ENCODE measurements around the gene IGF2R. TPM values are rescaled to one million over a fixed set of nuclear protein-coding genes. Genes with fewer than 3 reads are reported as not detected.
"Not testable (repeated sequence)": the region's sequence is repeated elsewhere in the genome, so short reads cannot be mapped to it uniquely, and the experiment has no call there.

The IGF2R gene
- polyA plus RNA-seq, 3 donors from 2014 or later = 17.2 to 54.9 (median 21.4) TPM

DNA sequence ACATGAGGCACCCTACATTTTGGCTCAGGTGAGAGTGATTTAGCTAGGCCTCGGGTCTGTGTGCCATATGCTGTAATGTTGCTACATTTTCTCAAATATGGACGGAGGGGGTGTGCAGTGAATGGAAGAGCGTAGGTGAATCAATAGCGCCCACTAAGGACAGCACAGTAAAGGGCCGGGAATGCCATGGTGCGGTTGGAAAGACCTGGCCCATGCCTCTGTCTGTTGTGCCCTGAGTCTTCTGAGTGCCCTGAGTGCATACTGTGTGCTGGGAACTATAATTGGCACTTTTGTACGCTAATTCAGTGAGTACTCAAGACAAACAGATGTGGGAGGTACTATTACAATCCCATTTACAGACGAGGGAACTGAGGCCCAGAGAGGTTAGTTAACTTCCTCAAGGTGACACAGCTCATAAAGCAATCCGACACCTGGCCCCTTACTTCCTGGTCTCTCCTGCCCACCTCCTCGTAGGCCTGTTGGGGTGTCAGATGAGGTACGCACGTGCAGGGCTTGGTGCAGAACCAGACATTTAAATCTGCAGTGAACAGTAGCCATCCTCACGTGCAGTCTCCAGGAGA is 170.0 kb downstream of the IGF2R start:
- Mint-ChIP-seq H3K36me3 (peaks cover 6 to 20% (median 12%) of the 10 kb centered on the region in 3 donors), H3K4me3 (no peak overlapping the region), H3K4me1 (peaks cover 9 to 10% of the 10 kb centered on the region in 2 donors), H3K27me3 (ENCODE audit: low read depth in 3 of 3) (peaks cover 0 to 3% (median 3%) of the 10 kb centered on the region in 3 donors), H3K27ac (no peak overlapping the region), H3K9me3 (peaks cover 0 to 1% (median 0%) of the 10 kb centered on the region in 6 donors)
- no peak for DNase-seq

DNA sequence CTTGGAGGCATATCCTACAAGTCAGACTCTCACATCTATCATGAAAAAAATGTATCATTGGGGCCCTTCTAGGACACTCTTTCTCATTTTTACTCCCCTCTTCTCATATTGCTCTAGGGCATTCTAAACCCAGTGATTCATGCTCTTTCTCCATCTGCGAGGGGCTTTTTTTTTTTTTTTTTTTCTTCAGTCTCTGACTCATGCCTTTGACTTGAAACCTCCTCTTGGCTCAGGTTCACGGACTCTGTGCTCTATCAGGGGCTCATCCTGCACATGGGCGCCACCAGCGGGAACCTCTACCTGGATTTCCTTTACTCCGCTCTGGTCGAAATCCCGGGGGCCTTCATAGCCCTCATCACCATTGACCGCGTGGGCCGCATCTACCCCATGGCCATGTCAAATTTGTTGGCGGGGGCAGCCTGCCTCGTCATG is 170.6 kb downstream of the IGF2R start:
- H3K4me3 Mint-ChIP-seq = no peak overlapping the region

DNA sequence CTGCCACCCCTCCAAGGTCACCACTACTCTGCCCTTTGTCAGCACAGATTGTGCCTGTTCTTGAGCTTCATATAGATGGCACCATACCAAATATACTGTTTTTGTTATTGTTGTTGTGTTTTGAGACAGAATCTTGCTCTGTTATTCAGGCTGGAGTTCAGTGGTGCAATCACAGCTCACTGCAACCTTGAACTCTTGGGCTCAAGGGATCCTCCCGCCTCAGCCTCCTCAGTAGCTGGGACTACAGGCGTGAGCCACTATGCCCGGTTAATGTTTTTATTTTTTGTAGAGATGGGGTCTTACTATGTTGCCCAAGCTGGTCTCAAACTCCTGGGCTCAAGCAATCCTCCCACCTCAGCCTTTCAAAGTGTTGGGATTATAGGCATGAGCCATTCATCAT is 171.6 kb downstream of the IGF2R start:
- H3K4me1 Mint-ChIP-seq; DNase-seq; H3K27me3 Mint-ChIP-seq (ENCODE audit: low read depth in 3 of 3); H3K9me3 Mint-ChIP-seq; H3K4me3 Mint-ChIP-seq; H3K27ac Mint-ChIP-seq: not testable (repeated sequence)
- peaks cover 19 to 31% (median 26%) of the 10 kb centered on the region in 3 donors for H3K36me3 Mint-ChIP-seq

More for the DNA sequence above, 170.6 kb downstream of the IGF2R start:
- Mint-ChIP-seq H3K27me3 (ENCODE audit: low read depth in 3 of 3) (peaks cover 0 to 3% (median 3%) of the 10 kb centered on the region in 3 donors), H3K27ac (no peak overlapping the region), H3K9me3 (peaks cover 0 to 1% (median 0%) of the 10 kb centered on the region in 6 donors), H3K36me3 (peaks cover 11 to 25% (median 17%) of the 10 kb centered on the region in 3 donors), H3K4me1 (peaks cover 9 to 10% of the 10 kb centered on the region in 2 donors)
- no peak for DNase-seq

DNA sequence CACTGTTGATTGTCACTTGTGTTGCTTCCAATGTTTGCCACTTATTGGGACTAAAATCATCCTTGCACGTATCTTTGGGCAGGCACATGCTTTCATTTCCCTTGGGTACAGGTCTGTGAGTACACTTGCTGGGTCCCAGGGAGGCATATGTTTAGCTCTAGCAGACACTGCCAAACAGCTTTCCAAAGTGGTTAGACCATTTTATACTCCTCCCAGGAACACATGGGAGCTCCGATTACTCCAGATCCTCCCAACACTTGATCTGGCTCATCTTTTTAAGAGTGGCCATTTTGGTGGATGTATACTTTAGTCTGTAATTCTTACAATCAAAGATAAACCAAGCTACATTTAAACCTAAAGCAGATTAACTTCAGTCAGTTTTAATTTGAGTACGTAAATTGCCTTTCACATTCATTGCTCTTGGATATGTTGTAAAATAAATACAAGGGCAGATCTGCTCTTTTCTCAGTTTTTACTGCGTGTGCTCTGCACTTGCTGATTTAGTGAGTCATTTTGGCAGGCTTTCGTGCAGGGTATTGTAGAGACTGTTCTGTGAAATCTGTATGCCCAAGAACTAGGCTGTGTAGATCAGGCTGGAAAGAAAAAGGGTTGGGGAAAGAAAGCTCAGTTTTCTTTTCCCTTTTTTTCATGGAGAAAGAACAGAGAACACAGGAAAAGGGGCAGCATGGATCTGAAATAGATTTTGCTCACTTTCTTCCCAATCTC is 172.3 kb downstream of the IGF2R start:
- H3K27ac Mint-ChIP-seq = peak overlapping the region in 2 of 6 donors; percentile 26 to 79
- no peak overlapping the region for H3K4me3 Mint-ChIP-seq
- no peak for DNase-seq
- peaks cover 9 to 10% of the 10 kb centered on the region in 2 donors for H3K4me1 Mint-ChIP-seq
- H3K27me3 Mint-ChIP-seq (ENCODE audit: low read depth in 3 of 3) = peaks cover 0 to 5% (median 2%) of the 10 kb centered on the region in 3 donors
- H3K36me3 Mint-ChIP-seq = peaks cover 21 to 31% (median 30%) of the 10 kb centered on the region in 3 donors
- H3K9me3 Mint-ChIP-seq = peaks cover 0 to 1% (median 0%) of the 10 kb centered on the region in 6 donors

DNA sequence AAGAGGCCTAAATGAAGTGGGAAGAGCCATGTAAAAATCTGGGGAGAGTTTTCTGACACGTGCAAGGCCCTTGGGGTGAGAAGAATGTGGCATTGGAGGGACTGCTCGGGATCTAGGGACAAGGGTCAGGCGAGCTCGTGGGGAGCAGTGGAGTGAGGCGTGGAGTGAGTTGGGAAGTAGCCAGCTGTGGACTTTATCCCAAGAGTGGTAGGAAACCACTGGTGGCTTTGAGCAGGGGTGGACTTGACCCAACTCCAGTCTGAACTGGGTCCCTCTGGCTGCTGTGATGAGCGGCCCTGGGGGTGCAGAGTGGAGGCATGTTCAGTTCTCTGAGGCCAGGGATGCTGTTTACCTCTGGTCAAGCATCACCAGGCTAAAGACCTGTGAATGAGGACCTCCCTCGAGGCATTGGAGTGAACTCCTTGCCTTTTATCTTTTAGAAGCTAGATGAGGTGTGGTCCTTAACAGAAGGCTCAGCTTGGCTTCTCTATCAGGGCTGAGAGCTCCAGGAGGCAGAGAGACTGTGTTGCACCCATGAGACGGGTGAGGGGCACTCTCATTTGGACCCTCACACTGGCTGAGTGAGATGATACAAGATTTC is 173.3 kb downstream of the IGF2R start:
- peaks cover 0 to 5% (median 2%) of the 10 kb centered on the region in 3 donors for H3K27me3 Mint-ChIP-seq (ENCODE audit: low read depth in 3 of 3)
- H3K9me3 Mint-ChIP-seq = peaks cover 0 to 1% (median 0%) of the 10 kb centered on the region in 6 donors
- H3K27ac Mint-ChIP-seq = no peak overlapping the region
- DNase-seq = no peak
- peaks cover 27 to 37% (median 35%) of the 10 kb centered on the region in 3 donors for H3K36me3 Mint-ChIP-seq
- no peak overlapping the region for H3K4me3 Mint-ChIP-seq
- peaks cover 9 to 10% of the 10 kb centered on the region in 2 donors for H3K4me1 Mint-ChIP-seq

DNA sequence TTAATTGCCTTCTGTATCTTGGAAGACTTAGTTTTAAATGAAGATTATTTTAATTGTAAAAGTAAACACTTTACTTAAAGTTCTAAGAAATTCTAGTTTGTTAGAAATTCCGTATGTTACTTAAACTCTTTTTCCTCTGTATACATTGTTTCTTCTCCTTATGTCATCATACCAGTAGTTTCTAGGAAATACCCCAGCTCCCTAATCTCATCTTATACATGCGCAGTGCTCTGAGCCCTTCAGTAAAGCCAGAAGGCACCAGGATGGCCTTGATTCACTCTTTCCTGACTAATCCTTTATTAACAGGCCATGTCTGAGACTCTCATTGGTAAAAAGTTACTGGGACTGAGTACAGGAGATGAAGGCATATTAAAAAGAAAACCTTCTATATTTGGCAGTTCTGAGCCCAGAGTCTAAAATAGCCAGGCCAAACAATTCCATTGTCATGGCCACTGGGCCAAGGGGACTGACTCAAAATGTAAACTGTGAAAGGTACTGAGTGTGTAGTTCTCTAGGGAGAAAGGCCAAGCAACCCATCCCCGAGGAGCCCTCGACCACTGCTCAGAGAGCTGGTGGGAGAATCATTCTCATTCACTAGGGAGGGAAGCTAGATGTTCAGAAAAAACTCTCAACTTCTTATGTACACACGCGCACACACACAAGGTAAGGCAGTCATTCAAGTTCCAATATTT is 177.7 kb downstream of the IGF2R start:
- Mint-ChIP-seq H3K27me3 (ENCODE audit: low read depth in 3 of 3) (peaks cover 1 to 5% (median 5%) of the 10 kb centered on the region in 3 donors), H3K36me3 (peaks cover 42 to 51% (median 49%) of the 10 kb centered on the region in 3 donors), H3K4me3 (no peak overlapping the region), H3K4me1 (no peaks in the 10 kb centered on the region), H3K27ac (no peak overlapping the region), H3K9me3 (peaks cover 0 to 4% (median 0%) of the 10 kb centered on the region in 6 donors)
- DNase-seq = no peak

DNA sequence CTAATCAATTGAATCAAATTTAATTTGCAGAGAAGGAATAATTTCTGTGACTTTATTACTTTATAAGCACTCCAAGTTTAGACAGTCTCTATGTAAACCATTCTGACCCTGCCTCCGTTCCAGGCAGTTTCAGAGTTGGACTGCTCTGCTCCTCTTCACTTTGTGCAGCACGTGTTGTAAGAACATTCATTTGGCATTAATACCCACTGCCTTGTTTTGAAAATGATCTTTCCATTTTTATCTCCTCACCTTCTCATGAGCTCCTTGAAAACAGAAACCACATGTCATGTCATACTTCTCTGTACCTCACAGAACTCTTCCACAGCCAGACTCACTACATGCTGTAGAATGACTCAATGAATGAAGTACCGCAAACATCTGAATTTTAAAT is 178.3 kb downstream of the IGF2R start:
- Mint-ChIP-seq H3K4me3 (no peak overlapping the region), H3K9me3 (peaks cover 0 to 4% (median 0%) of the 10 kb centered on the region in 6 donors), H3K27me3 (ENCODE audit: low read depth in 3 of 3) (peaks cover 1 to 5% (median 5%) of the 10 kb centered on the region in 3 donors), H3K27ac (no peak overlapping the region), H3K36me3 (peaks cover 47 to 56% (median 49%) of the 10 kb centered on the region in 3 donors), H3K4me1 (no peaks in the 10 kb centered on the region)
- DNase-seq = no peak

DNA sequence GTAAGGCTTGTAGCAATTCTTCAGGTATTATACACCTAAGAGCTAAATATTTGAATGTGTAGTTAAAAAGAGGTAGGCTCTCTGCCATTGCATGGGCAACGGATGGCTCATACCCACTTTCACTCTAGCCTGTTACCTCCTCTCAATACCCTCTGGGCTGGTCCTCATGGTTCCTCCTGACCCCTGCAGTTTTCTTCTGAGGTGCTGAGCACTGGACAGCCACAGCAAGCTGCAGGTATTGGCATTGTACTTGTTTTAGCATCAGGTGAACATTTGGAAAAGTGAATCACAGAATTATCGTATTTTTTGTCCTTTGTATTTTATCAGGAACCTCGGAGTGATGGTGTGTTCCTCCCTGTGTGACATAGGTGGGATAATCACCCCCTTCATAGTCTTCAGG is 185.6 kb downstream of the IGF2R start:
- no peak for DNase-seq
- Mint-ChIP-seq H3K36me3 (peaks cover 38 to 64% (median 44%) of the 10 kb centered on the region in 3 donors), H3K27me3 (ENCODE audit: low read depth in 3 of 3) (peaks cover 0 to 1% (median 0%) of the 10 kb centered on the region in 3 donors), H3K4me3 (no peak overlapping the region), H3K4me1 (no peaks in the 10 kb centered on the region), H3K27ac (peak overlapping the region in 1 of 6 donors; percentile 14), H3K9me3 (peaks cover 0 to 4% (median 0%) of the 10 kb centered on the region in 6 donors)

DNA sequence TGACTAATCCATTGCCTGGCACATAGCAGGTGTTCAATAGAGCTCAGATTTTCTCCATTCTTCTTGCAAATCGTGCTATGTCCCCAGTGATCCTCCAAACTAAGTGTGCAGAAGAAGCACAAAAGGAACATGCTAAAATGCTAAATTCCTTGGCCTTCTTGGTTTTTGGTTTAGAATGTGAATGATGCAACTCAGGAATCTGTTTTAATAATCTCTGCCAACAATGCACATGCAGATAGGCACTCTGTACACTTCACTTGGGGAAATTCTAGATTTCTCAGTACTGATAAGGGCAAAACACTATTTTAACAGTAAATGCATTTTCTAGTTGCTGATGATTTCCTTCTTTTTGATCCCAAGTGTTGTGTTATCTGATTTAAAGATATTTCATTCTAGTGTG is 188.0 kb downstream of the IGF2R start:
- H3K36me3 Mint-ChIP-seq = peaks cover 30 to 66% (median 35%) of the 10 kb centered on the region in 3 donors
- no peak overlapping the region for H3K27ac Mint-ChIP-seq
- H3K27me3 Mint-ChIP-seq (ENCODE audit: low read depth in 3 of 3) = peaks cover 0 to 1% (median 0%) of the 10 kb centered on the region in 3 donors
- H3K4me1 Mint-ChIP-seq = no peaks in the 10 kb centered on the region
- DNase-seq = no peak
- no peak overlapping the region for H3K4me3 Mint-ChIP-seq
- H3K9me3 Mint-ChIP-seq = peaks cover 0 to 2% (median 0%) of the 10 kb centered on the region in 6 donors

DNA sequence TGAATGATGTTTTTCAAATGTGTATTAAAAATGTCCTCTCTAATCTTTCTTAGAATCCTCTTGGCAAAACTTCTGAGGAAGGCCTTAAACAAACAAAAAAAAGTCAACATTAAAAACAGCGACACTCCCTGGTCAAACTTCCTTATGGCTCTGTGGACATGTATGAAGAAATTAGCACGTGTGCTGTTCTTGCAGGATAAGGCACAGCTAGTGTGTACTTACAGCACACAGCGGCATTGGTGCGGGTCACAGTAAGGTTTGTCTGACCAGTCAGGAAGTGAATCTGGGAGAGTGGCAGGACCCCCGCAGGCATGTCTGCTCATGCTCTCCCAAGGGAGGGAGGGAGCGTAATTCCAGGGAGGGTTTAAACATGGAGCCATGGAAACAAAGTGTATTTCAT is 191.6 kb downstream of the IGF2R start:
- H3K4me3 Mint-ChIP-seq = no peak overlapping the region
- DNase-seq = no peak
- H3K27me3 Mint-ChIP-seq (ENCODE audit: low read depth in 3 of 3) = peaks cover 0 to 4% (median 0%) of the 10 kb centered on the region in 3 donors
- peaks cover 0 to 5% (median 4%) of the 10 kb centered on the region in 6 donors for H3K9me3 Mint-ChIP-seq
- H3K4me1 Mint-ChIP-seq = no peaks in the 10 kb centered on the region
- H3K27ac Mint-ChIP-seq = no peak overlapping the region
- peaks cover 13 to 37% (median 14%) of the 10 kb centered on the region in 3 donors for H3K36me3 Mint-ChIP-seq

Other genes with a start within 250 kb of the IGF2R start
- 100 to 1,000 TPM; 145 to 169 (median 150) TPM for gene WTAP, start 241.6 kb upstream of the IGF2R start, polyA plus RNA-seq
- 10 to 100 TPM; 32.7 to 57.4 (median 45.4) TPM for gene ACAT2, start 207.0 kb upstream of the IGF2R start, polyA plus RNA-seq
- 100 to 1,000 TPM in 2 of 3 donors, 10 to 100 TPM in 1; 69.0 to 107 (median 101) TPM for gene TCP1, start 179.5 kb upstream of the IGF2R start, polyA plus RNA-seq
- 10 to 100 TPM; 50.4 to 92.5 (median 60.5) TPM for gene MRPL18, start 178.6 kb upstream of the IGF2R start, polyA plus RNA-seq
- gene PNLDC1, start 168.8 kb upstream of the IGF2R start, polyA plus RNA-seq = under 1 TPM in 1 of 3 donors, not detected in 2; 0.21 TPM
- not detected for gene MAS1, start 78.1 kb upstream of the IGF2R start, polyA plus RNA-seq
- 1 to 10 TPM in 1 of 3 donors, under 1 TPM in 1, not detected in 1; 0.44 to 2.1 TPM for gene SLC22A1, start 152.7 kb downstream of the IGF2R start, polyA plus RNA-seq

Measured in immature natural killer cell (primary cell).